MCF 10A (cell line): Measurements from ENCODE around the gene FBXW2. TPM values are rescaled to one million over a fixed set of nuclear protein-coding genes. Genes with fewer than 3 reads are reported as not detected.
A peak's percentile ranks its signal among the peaks of the same experiment; 100 is the strongest.

Experiments
- BruUV-seq: library from RNA; stranded (reverse); fragments of 400-500 nt; replicated peaks from 2 replicates; lab custom pipeline; 2021; lab: Mats Ljungman, UMichigan
- CTCF ChIA-PET: fragments of 300-600 bp; sonication (Branson Sonifier 250); formaldehyde crosslinking; extraction: SDS; loops from one replicate; lab custom pipeline; 2021; ENCODE audit warnings: antibody characterized with exemption, inconsistent platforms; lab: Yijun Ruan, JAX
- POLR2A ChIA-PET: fragments of 300-600, 350-650 bp; sonication (Branson Sonifier 250); formaldehyde crosslinking; extraction: SDS; loops from one replicate; lab custom pipeline; 2020; ENCODE audit warnings: antibody characterized with exemption, inconsistent platforms; lab: Yijun Ruan, JAX
- DNase-seq: peaks from one replicate; pipeline ENCODE4 v3.0.0-alpha.2; 2018; ENCODE audit not compliant: unreplicated experiment
- H3K27ac Mint-ChIP-seq: one replicate; pipeline ENCODE4 v1.8.0; 2022; ENCODE audit warnings: mild to moderate bottlenecking, low read depth, mixed read lengths; ENCODE audit not compliant: unreplicated experiment
- H3K27me3 Mint-ChIP-seq: one replicate; pipeline ENCODE4 v1.8.0; 2022; ENCODE audit warnings: mixed read lengths; ENCODE audit not compliant: insufficient read depth, unreplicated experiment
- H3K36me3 Mint-ChIP-seq: one replicate; pipeline ENCODE4 v1.8.0; 2022; ENCODE audit warnings: mild to moderate bottlenecking, moderate library complexity, mixed read lengths; ENCODE audit not compliant: insufficient read depth, unreplicated experiment
- H3K4me1 Mint-ChIP-seq: one replicate; pipeline ENCODE4 v1.8.0; 2022; ENCODE audit warnings: mixed read lengths; ENCODE audit not compliant: insufficient read depth, unreplicated experiment
- H3K4me3 Mint-ChIP-seq: one replicate; pipeline ENCODE4 v1.8.0; 2022; ENCODE audit warnings: mild to moderate bottlenecking, moderate library complexity, mixed read lengths; ENCODE audit not compliant: unreplicated experiment
- H3K9me3 Mint-ChIP-seq: one replicate; pipeline ENCODE4 v1.8.0; 2022; ENCODE audit warnings: mixed read lengths; ENCODE audit not compliant: unreplicated experiment
- intact Hi-C: fragments of 100-400 bp; cut with micrococcal nuclease; formaldehyde crosslinking; loops from 2 replicates; pipeline ENCODE4 v1.14.1; 2022
- total RNA-seq: library from RNA; stranded (reverse); gene quantifications from 2 replicates; pipeline ENCODE4 v1.2.3, GENCODE V29; 2022
- TF ChIP-seq, protein P1 (sequence below): fragments of 200-600 bp; IDR thresholded peaks from one replicate; pipeline ENCODE4 v1.8.0; 2022; ENCODE audit warnings: antibody characterized with exemption, mild to moderate bottlenecking; ENCODE audit not compliant: unreplicated experiment

The FBXW2 gene
- total RNA-seq, 1 experiment from 2014 or later, result 53.9 TPM

DNA sequence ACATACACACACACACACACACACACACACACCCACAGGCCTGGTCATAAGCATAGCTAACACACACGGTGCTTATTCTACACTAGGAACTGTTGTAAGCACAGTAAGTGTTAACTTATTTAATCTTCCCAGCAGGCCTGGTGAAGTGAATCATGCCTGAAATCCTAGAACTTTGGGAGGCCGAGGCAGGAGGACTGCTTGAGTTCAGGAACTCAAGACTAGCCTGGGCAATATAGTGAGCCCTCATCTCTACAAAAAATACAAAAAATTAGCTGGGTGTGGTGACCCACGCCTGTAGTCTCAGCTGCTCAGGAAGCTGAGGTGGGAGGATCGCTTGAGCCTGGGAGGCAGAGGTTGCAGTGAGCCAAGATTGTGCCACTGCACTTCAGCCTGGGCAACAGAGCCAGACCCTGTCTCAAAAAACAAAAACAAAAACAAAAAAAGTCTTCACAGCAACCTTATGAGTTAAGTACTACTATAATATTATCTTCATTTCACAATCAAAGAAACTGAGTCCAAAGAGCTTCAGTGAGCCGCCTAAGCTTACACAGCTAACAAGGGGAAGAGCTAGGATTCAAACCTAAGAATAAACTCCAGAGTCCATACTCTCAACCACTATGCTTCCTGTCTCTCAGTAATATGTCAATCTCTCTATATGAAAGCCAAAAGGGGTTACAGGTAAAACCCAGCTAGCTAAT, 81.2 kb downstream of the FBXW2 start:
- no TSS peak for BruUV-seq
- intact Hi-C loops, result no loop called here
- peaks cover 26% of the 10 kb centered on the region for H3K4me1 Mint-ChIP-seq
- ChIA-PET POLR2A (interaction anchor here (0.6 to 4.2 kb wide), 26 partner anchors 10 to 788 kb away, joined by 3 to 26 read pairs (median 4); partner anchors contain the start of gene FBXW2), CTCF (interaction anchor here (0.8 to 2.0 kb wide), 8 partner anchors 18 to 224 kb away, joined by 3 to 9 read pairs (median 4); no protein-coding TSS in a partner anchor)
- no peaks in the 10 kb centered on the region for H3K27me3 Mint-ChIP-seq
- TF ChIP-seq, protein P1, sequence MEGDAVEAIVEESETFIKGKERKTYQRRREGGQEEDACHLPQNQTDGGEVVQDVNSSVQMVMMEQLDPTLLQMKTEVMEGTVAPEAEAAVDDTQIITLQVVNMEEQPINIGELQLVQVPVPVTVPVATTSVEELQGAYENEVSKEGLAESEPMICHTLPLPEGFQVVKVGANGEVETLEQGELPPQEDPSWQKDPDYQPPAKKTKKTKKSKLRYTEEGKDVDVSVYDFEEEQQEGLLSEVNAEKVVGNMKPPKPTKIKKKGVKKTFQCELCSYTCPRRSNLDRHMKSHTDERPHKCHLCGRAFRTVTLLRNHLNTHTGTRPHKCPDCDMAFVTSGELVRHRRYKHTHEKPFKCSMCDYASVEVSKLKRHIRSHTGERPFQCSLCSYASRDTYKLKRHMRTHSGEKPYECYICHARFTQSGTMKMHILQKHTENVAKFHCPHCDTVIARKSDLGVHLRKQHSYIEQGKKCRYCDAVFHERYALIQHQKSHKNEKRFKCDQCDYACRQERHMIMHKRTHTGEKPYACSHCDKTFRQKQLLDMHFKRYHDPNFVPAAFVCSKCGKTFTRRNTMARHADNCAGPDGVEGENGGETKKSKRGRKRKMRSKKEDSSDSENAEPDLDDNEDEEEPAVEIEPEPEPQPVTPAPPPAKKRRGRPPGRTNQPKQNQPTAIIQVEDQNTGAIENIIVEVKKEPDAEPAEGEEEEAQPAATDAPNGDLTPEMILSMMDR, result no peak
- H3K36me3 Mint-ChIP-seq, result no peaks in the 10 kb centered on the region
- no peaks in the 10 kb centered on the region for H3K9me3 Mint-ChIP-seq
- peak overlapping the region; percentile 95 for H3K27ac Mint-ChIP-seq
- peak; percentile 51 for DNase-seq
- peak overlapping the region; percentile 91 for H3K4me3 Mint-ChIP-seq

- TF ChIP-seq, protein P1, result no peak
- peaks cover 26% of the 10 kb centered on the region for H3K4me1 Mint-ChIP-seq
- BruUV-seq, result no TSS peak
- DNase-seq, result peak; percentile 40
- POLR2A ChIA-PET, result interaction anchor here (0.6 to 4.2 kb wide), 18 partner anchors 9 to 787 kb away, joined by 3 to 26 read pairs (median 4); partner anchors contain the start of gene FBXW2
- no peaks in the 10 kb centered on the region for H3K27me3 Mint-ChIP-seq
- peak overlapping the region; percentile 91 for H3K4me3 Mint-ChIP-seq
- H3K27ac Mint-ChIP-seq, result peak overlapping the region; percentile 95
- CTCF ChIA-PET, result interaction anchor here (0.9 to 1.8 kb wide), 3 partner anchors 23 to 83 kb away, joined by 4 to 7 read pairs (median 5); no protein-coding TSS in a partner anchor
- H3K9me3 Mint-ChIP-seq, result no peaks in the 10 kb centered on the region
- intact Hi-C loops, result no loop called here
- no peaks in the 10 kb centered on the region for H3K36me3 Mint-ChIP-seq
Measured at GRCh38 chr9:120711354-120711753, 81.9 kb downstream of the FBXW2 start.

DNA sequence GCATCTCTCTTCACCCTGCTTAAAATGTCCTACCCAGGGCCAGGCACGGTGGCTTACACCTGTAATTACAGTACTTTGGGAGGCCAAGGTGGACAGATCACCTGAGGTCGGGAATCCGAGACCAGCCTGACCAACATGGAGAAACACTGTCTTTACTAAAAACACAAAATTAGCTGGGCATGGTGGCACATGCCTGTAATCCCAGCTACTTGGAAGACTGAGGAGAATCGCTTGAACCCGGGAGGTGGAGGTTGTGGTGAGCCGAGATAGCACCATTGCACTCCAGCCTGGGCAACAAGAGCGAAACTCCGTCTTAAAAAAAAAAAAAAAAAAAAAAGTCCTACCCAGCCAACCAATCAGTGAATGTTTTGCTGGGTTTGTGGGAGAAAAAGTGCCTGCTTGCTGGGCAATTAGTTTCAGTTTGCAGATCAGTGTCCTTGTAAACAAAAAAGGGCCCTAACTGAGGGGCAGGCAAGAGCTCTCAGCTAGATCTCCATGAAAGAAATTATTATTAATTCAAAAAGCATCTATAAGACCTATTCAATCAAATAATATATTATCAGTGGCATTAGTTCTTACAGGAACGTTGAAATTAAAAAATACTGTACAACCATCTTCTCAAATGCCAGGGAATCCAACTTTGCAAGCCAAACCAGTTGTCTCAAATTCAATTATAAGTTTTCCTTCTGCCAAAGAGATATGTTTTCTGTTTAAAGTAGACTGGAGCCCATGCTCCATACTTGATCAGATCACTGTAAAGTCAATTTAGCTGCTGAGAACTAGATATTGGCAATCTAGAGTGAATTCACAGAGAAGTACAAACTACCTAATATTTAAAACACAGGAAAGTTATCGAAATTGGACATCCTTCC, 82.9 kb downstream of the FBXW2 start:
- no peaks in the 10 kb centered on the region for H3K36me3 Mint-ChIP-seq
- intact Hi-C loops, result no loop called here
- no peaks in the 10 kb centered on the region for H3K27me3 Mint-ChIP-seq
- H3K4me1 Mint-ChIP-seq, result peaks cover 28% of the 10 kb centered on the region
- no TSS peak for BruUV-seq
- H3K9me3 Mint-ChIP-seq, result no peaks in the 10 kb centered on the region
- peak overlapping the region; percentile 91 for H3K4me3 Mint-ChIP-seq
- peak; percentile 79 for DNase-seq
- TF ChIP-seq, protein P1, result no peak
- ChIA-PET CTCF (interaction anchor here (0.6 to 0.7 kb wide), 3 partner anchors 36 to 352 kb away, joined by 3 read pairs; no protein-coding TSS in a partner anchor), POLR2A (interaction anchor here (0.6 to 4.2 kb wide), 14 partner anchors 8 to 577 kb away, joined by 3 to 26 read pairs (median 5); partner anchors contain the start of gene FBXW2)
- H3K27ac Mint-ChIP-seq, result peak overlapping the region; percentile 95
